HepG2 (cell line): Measurements from ENCODE around the gene ZNF396. TPM values are rescaled to one million over a fixed set of nuclear protein-coding genes. Genes with fewer than 3 reads are reported as not detected.

Experiments
- HHEX ChIP-seq: IDR thresholded peaks from 2 replicates; pipeline ENCODE4 v1.6.1; 2016; ENCODE audit warnings: control low read depth
- NONO ChIP-seq, 2 experiments: fragments of 450-650 bp in 1 of 2; sonication (generic) in 1 of 2; formaldehyde crosslinking in 1 of 2; IDR thresholded peaks in 1 of 2; conservative IDR thresholded peaks in 1 of 2; 2 replicates each; pipeline versions ENCODE4 v1.6.1 to v1.8.0; 2017 to 2022; ENCODE audit warnings: mild to moderate bottlenecking in 1 of 2, missing genetic modification reagents in 1 of 2, moderate library complexity in 1 of 2
- ZNF224 ChIP-seq: sonication (generic); formaldehyde crosslinking; IDR thresholded peaks from 2 replicates; pipeline ENCODE4 v1.5.0; 2020; ENCODE audit warnings: mild to moderate bottlenecking, missing genetic modification reagents
- ZNF567 ChIP-seq: sonication (generic); formaldehyde crosslinking; IDR thresholded peaks from 2 replicates; pipeline ENCODE4 v1.8.1; 2023; ENCODE audit warnings: mild to moderate bottlenecking, missing genetic modification reagents, borderline replicate concordance
- ZNF777 ChIP-seq: sonication (generic); formaldehyde crosslinking; IDR thresholded peaks from 2 replicates; pipeline ENCODE4 v1.4.0; 2020; ENCODE audit warnings: missing genetic modification reagents
- polyA plus RNA-seq, 8 experiments: library from polyadenylated mRNA; depleted of rRNA in 3 of 8; stranded (reverse) in 7 of 8; unstranded in 1 of 8; fragments of >200 nt; fragmentation: Illumina TruSeq in 4 of 8; extraction: Trizol in 4 of 8; gene quantifications; 2 replicates each; pipeline versions ENCODE4 v1.2.1 to v1.2.3, GENCODE V29; 2011 to 2016; ENCODE audit warnings: low read depth in 4 of 8, missing spikeins in 1 of 8, mixed read lengths in 1 of 8; ENCODE audit not compliant: insufficient read depth in 1 of 8
- total RNA-seq, 5 experiments: library from RNA; depleted of rRNA; stranded (reverse); fragments of >200 nt; fragmentation: Illumina TruSeq; extraction: Trizol; gene quantifications; 2 replicates each; pipeline ENCODE4 v1.2.3, GENCODE V29; 2016; ENCODE audit warnings: low read depth in 1 of 5
- TF ChIP-seq, protein P1 (sequence below): sonication (generic); formaldehyde crosslinking; IDR thresholded peaks from 2 replicates; pipeline ENCODE4 v1.5.0; 2020; ENCODE audit warnings: missing genetic modification reagents, mild to moderate bottlenecking, borderline replicate concordance
- TF ChIP-seq, protein P2 (sequence below): sonication (generic); formaldehyde crosslinking; IDR thresholded peaks from one replicate; pipeline ENCODE4 v1.5.1; 2020; ENCODE audit warnings: mild to moderate bottlenecking, missing genetic modification reagents; ENCODE audit errors: not compliant biosample characterization
- TF ChIP-seq, protein P3 (sequence below): sonication (generic); formaldehyde crosslinking; IDR thresholded peaks from 2 replicates; pipeline ENCODE4 v1.4.0; 2020; ENCODE audit warnings: mild to moderate bottlenecking, missing genetic modification reagents
- TF ChIP-seq, protein P4 (sequence below): sonication (generic); formaldehyde crosslinking; IDR thresholded peaks from 2 replicates; pipeline ENCODE4 v1.8.0; 2022; ENCODE audit warnings: missing genetic modification reagents, mild to moderate bottlenecking, borderline replicate concordance

The ZNF396 gene
- total and polyA plus RNA-seq, 2 of the 13 experiments (the other 11 are each of a cell fraction or from before 2014, with no cell fraction given), result 0.25 to 0.75 TPM

DNA sequence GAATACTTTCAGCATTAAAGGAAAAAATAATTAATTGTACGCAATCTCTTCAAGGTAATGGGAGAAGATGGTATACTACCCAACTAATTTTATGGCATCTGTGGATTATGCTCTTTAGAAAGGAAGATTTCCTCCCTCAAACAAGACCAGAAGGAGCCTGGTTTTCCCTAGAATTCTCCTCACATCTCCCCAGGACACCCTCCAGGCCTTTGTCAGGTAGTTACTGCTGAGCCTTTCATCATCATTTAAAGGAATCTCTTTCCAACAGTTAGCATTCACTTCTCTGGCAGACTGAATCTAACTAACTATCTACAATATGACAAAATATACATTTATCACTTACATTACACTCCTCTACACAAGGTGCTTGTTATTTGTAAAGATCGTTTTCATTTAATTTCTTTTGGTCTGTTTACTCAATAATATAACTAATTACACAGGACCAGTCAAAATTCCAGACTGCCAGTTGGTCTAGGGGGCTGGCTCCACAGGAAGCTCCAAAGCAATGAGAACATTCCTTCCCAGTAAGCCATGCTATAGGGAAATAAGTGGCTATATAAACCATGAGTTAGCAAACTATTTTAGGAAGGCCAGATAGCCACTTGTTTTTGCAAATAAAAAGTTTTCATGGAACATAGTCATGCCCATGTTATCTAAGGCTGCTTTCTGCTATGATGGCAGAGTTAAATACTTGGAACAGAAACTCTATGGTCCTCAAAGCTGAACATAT is 52.0 kb downstream of the ZNF396 start (continued):
- TF ChIP-seq, protein P1, sequence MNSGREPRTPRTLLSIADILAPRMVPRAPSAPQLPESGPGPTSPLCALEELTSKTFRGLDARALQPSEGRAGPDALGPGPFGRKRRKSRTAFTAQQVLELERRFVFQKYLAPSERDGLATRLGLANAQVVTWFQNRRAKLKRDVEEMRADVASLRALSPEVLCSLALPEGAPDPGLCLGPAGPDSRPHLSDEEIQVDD, result no peak
- TF ChIP-seq, protein P2, sequence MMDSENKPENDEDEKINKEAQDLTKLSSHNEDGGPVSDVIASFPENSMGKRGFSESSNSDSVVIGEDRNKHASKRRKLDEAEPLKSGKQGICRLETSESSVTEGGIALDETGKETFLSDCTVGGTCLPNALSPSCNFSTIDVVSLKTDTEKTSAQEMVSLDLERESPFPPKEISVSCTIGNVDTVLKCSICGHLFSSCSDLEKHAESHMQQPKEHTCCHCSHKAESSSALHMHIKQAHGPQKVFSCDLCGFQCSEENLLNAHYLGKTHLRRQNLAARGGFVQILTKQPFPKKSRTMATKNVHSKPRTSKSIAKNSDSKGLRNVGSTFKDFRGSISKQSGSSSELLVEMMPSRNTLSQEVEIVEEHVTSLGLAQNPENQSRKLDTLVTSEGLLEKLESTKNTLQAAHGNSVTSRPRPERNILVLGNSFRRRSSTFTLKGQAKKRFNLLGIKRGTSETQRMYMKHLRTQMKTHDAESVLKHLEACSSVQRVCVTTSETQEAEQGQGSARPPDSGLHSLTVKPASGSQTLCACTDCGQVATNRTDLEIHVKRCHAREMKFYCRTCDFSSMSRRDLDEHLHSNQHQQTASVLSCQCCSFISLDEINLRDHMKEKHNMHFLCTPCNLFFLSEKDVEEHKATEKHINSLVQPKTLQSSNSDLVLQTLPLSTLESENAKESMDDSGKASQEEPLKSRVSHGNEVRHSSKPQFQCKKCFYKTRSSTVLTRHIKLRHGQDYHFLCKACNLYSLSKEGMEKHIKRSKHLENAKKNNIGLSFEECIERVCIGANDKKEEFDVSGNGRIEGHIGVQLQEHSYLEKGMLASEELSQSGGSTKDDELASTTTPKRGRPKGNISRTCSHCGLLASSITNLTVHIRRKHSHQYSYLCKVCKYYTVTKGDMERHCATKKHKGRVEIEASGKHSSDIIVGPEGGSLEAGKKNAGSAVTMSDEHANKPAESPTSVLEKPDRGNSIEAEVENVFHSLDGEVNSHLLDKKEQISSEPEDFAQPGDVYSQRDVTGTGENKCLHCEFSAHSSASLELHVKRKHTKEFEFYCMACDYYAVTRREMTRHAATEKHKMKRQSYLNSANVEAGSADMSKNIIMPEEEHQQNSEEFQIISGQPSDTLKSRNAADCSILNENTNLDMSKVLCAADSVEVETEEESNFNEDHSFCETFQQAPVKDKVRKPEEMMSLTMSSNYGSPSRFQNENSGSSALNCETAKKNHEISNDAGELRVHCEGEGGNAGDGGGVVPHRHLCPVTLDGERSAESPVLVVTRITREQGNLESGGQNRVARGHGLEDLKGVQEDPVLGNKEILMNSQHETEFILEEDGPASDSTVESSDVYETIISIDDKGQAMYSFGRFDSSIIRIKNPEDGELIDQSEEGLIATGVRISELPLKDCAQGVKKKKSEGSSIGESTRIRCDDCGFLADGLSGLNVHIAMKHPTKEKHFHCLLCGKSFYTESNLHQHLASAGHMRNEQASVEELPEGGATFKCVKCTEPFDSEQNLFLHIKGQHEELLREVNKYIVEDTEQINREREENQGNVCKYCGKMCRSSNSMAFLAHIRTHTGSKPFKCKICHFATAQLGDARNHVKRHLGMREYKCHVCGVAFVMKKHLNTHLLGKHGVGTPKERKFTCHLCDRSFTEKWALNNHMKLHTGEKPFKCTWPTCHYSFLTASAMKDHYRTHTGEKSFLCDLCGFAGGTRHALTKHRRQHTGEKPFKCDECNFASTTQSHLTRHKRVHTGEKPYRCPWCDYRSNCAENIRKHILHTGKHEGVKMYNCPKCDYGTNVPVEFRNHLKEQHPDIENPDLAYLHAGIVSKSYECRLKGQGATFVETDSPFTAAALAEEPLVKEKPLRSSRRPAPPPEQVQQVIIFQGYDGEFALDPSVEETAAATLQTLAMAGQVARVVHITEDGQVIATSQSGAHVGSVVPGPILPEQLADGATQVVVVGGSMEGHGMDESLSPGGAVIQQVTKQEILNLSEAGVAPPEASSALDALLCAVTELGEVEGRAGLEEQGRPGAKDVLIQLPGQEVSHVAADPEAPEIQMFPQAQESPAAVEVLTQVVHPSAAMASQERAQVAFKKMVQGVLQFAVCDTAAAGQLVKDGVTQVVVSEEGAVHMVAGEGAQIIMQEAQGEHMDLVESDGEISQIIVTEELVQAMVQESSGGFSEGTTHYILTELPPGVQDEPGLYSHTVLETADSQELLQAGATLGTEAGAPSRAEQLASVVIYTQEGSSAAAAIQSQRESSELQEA (CRISPR knock-in tag), result no peak
- no peak for TF ChIP-seq HHEX (CRISPR knock-in tag)
- no peak for TF ChIP-seq ZNF777 (CRISPR knock-in tag)
- TF ChIP-seq NONO (IDR thresholded peaks at IDR 0.05), result no peak
- TF ChIP-seq NONO (CRISPR knock-in tag; conservative IDR thresholded peaks at IDR 0.05), result no peak
- TF ChIP-seq ZNF567 (CRISPR knock-in tag), result no peak
- TF ChIP-seq, protein P3, sequence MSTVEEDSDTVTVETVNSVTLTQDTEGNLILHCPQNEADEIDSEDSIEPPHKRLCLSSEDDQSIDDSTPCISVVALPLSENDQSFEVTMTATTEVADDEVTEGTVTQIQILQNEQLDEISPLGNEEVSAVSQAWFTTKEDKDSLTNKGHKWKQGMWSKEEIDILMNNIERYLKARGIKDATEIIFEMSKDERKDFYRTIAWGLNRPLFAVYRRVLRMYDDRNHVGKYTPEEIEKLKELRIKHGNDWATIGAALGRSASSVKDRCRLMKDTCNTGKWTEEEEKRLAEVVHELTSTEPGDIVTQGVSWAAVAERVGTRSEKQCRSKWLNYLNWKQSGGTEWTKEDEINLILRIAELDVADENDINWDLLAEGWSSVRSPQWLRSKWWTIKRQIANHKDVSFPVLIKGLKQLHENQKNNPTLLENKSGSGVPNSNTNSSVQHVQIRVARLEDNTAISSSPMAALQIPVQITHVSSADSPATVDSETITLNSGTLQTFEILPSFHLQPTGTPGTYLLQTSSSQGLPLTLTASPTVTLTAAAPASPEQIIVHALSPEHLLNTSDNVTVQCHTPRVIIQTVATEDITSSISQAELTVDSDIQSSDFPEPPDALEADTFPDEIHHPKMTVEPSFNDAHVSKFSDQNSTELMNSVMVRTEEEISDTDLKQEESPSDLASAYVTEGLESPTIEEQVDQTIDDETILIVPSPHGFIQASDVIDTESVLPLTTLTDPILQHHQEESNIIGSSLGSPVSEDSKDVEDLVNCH (CRISPR knock-in tag), result no peak
- TF ChIP-seq, protein P4, sequence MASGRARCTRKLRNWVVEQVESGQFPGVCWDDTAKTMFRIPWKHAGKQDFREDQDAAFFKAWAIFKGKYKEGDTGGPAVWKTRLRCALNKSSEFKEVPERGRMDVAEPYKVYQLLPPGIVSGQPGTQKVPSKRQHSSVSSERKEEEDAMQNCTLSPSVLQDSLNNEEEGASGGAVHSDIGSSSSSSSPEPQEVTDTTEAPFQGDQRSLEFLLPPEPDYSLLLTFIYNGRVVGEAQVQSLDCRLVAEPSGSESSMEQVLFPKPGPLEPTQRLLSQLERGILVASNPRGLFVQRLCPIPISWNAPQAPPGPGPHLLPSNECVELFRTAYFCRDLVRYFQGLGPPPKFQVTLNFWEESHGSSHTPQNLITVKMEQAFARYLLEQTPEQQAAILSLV (CRISPR knock-in tag), result no peak
- no peak for TF ChIP-seq ZNF224 (CRISPR knock-in tag)
